Measurements from ENCODE around the gene KDM7A.

KDM7A gene

GRCh38 chr7:140082770-140083169 is 94.0 kb downstream of the KDM7A start:
- no peak for DNase-seq (ENCODE audit: low spot score)

- DNase-seq (ENCODE audit: low spot score): no peak
Measured at GRCh38 chr7:140081774-140082425, 94.9 kb downstream of the KDM7A start.

GRCh38 chr7:140080919-140081318 is 95.9 kb downstream of the KDM7A start:
- no peak for DNase-seq (ENCODE audit: low spot score)

GRCh38 chr7:140079121-140079536 is 97.7 kb downstream of the KDM7A start:
- DNase-seq (ENCODE audit: low spot score): peak; percentile 84

- no peak for DNase-seq (ENCODE audit: low spot score)
Measured at GRCh38 chr7:140078392-140078791, 98.4 kb downstream of the KDM7A start.

GRCh38 chr7:140074780-140075179 is 102.0 kb downstream of the KDM7A start:
- DNase-seq (ENCODE audit: low spot score): no peak

- no peak for DNase-seq (ENCODE audit: low spot score)
Measured at GRCh38 chr7:140070546-140070945, 106.2 kb downstream of the KDM7A start.

- no peak for DNase-seq (ENCODE audit: low spot score)
Measured at GRCh38 chr7:140069298-140069949, 107.4 kb downstream of the KDM7A start.

GRCh38 chr7:140068033-140068432 is 108.8 kb downstream of the KDM7A start:
- DNase-seq (ENCODE audit: low spot score): no peak

- no peak for DNase-seq (ENCODE audit: low spot score)
Measured at GRCh38 chr7:140067052-140067451, 109.7 kb downstream of the KDM7A start.

GRCh38 chr7:140062528-140063299 is 114.1 kb downstream of the KDM7A start, which contains the start of gene PARP12:
Gene PARP12 (minus strand): TSS chr7:140062951. CDS start chr7:140062847, 104 bp downstream.
- peak; percentile 73 for DNase-seq (ENCODE audit: low spot score)

GRCh38 chr7:140062118-140062527 is 114.7 kb downstream of the KDM7A start:
- no peak for DNase-seq (ENCODE audit: low spot score)

- DNase-seq (ENCODE audit: low spot score): no peak
Measured at GRCh38 chr7:140061607-140061930, 115.2 kb downstream of the KDM7A start.

GRCh38 chr7:140060788-140061606 is 115.8 kb downstream of the KDM7A start:
- no peak for DNase-seq (ENCODE audit: low spot score)

- no peak for DNase-seq (ENCODE audit: low spot score)
Measured at GRCh38 chr7:140060243-140060630, 116.5 kb downstream of the KDM7A start.

GRCh38 chr7:140059273-140060242 is 117.2 kb downstream of the KDM7A start:
- no peak for DNase-seq (ENCODE audit: low spot score)

- no peak for DNase-seq (ENCODE audit: low spot score)
Measured at GRCh38 chr7:140058517-140058916, 118.3 kb downstream of the KDM7A start.

- DNase-seq (ENCODE audit: low spot score): no peak
Measured at GRCh38 chr7:140057143-140057535, 119.6 kb downstream of the KDM7A start.

- no peak for DNase-seq (ENCODE audit: low spot score)
Measured at GRCh38 chr7:140056431-140057142, 120.2 kb downstream of the KDM7A start.

GRCh38 chr7:140055833-140056232 is 121.0 kb downstream of the KDM7A start:
- no peak for DNase-seq (ENCODE audit: low spot score)

Measured in iPS-NIHi11 (cell line).